HEK293 (cell line): ENCODE measurements around the gene APOB.

Experiments used
- CTCF ChIA-PET: fragments of 350-600 bp; formaldehyde crosslinking; extraction: SDS; loops from one replicate; lab custom pipeline; 2021; ENCODE audit warnings: antibody characterized with exemption; lab: Yijun Ruan, JAX
- POLR2A ChIA-PET: fragments of 300-600 bp; formaldehyde crosslinking; extraction: SDS; loops from one replicate; lab custom pipeline; 2020; ENCODE audit warnings: antibody characterized with exemption, inconsistent platforms; lab: Yijun Ruan, JAX
- H3K27ac ChIP-seq: fragments of 200-500 bp; sonication (Bioruptor generic); 2 replicates; pipeline ENCODE4 v1.5.1; 2014; ENCODE audit warnings: low read depth, low read length, control low read depth, inconsistent platforms; ENCODE audit errors: extremely low read depth
- H3K36me3 ChIP-seq, 2 experiments: fragments of 200-500 bp in 1 of 2; sonication (Bioruptor generic) in 1 of 2; 1 replicate in 1 of 2; 2 replicates in 1 of 2; pipeline ENCODE4 v1.5.1; 2014 to 2017; ENCODE audit warnings: inconsistent platforms in 2 of 2, low read length in 2 of 2; ENCODE audit not compliant: control insufficient read depth in 2 of 2, insufficient read depth in 1 of 2
- H3K4me1 ChIP-seq: fragments of 200-500 bp; sonication (Bioruptor generic); 2 replicates; pipeline ENCODE4 v1.5.1; 2014; ENCODE audit warnings: mild to moderate bottlenecking, low read length, inconsistent platforms; ENCODE audit not compliant: control insufficient read depth, insufficient read depth
- H3K4me3 ChIP-seq: 2 replicates; pipeline ENCODE4 v1.5.1; 2011; ENCODE audit warnings: low read depth, mild to moderate bottlenecking, control low read depth, low read length, moderate library complexity
- H3K9me3 ChIP-seq: fragments of 200-500 bp; sonication (Bioruptor generic); 2 replicates; pipeline ENCODE4 v1.5.1; 2014; ENCODE audit warnings: low read depth, low read length, inconsistent platforms; ENCODE audit not compliant: control insufficient read depth, insufficient read depth
- BCL11B ChIP-seq: fragments of 450-650 bp; formaldehyde crosslinking; IDR thresholded peaks from 2 replicates; pipeline ENCODE4 v1.5.1; 2016; ENCODE audit warnings: low read depth, missing biosample characterization, missing genetic modification characterization
- BCL6B ChIP-seq: fragments of 450-650 bp; formaldehyde crosslinking; IDR thresholded peaks from 2 replicates; pipeline ENCODE4 v1.5.1; 2017; ENCODE audit warnings: missing biosample characterization, missing genetic modification characterization
- GLI4 ChIP-seq: fragments of 450-650 bp; formaldehyde crosslinking; IDR thresholded peaks from 2 replicates; pipeline ENCODE4 v1.5.1; 2016; ENCODE audit warnings: missing biosample characterization, missing genetic modification characterization
- HOXD13 ChIP-seq: sonication (generic); formaldehyde crosslinking; IDR thresholded peaks from 2 replicates; pipeline ENCODE4 v1.8.0; 2022; ENCODE audit warnings: missing genetic modification reagents, borderline replicate concordance
- KLF8 ChIP-seq: fragments of 450-650 bp; formaldehyde crosslinking; IDR thresholded peaks from 2 replicates; pipeline ENCODE4 v1.5.1; 2016; ENCODE audit warnings: missing biosample characterization, missing genetic modification characterization
- PRDM2 ChIP-seq: fragments of 450-650 bp; formaldehyde crosslinking; IDR thresholded peaks from 2 replicates; pipeline ENCODE4 v1.5.1; 2016; ENCODE audit warnings: missing biosample characterization, missing genetic modification characterization, borderline replicate concordance
- REST ChIP-seq: fragments of 450-650 bp; formaldehyde crosslinking; IDR thresholded peaks from 2 replicates; pipeline ENCODE4 v1.5.1; 2016; ENCODE audit warnings: missing biosample characterization, missing genetic modification characterization
- ZBTB44 ChIP-seq: fragments of 450-650 bp; IDR thresholded peaks from 2 replicates; pipeline ENCODE4 v1.5.1; 2018; ENCODE audit warnings: missing biosample characterization, mild to moderate bottlenecking, missing genetic modification characterization
- ZBTB8A ChIP-seq: fragments of 450-650 bp; formaldehyde crosslinking; IDR thresholded peaks from 2 replicates; pipeline ENCODE4 v1.5.1; 2016; ENCODE audit warnings: missing biosample characterization, missing genetic modification characterization
- ZNF155 ChIP-seq: fragments of 450-650 bp; formaldehyde crosslinking; IDR thresholded peaks from 2 replicates; pipeline ENCODE4 v1.5.1; 2016; ENCODE audit warnings: missing biosample characterization, missing genetic modification characterization
- ZNF426 ChIP-seq: fragments of 450-650 bp; formaldehyde crosslinking; IDR thresholded peaks from 2 replicates; pipeline ENCODE4 v1.5.1; 2017; ENCODE audit warnings: missing biosample characterization, missing genetic modification characterization, mild to moderate bottlenecking, inconsistent platforms, moderate library complexity
- ZNF473 ChIP-seq: fragments of 450-650 bp; formaldehyde crosslinking; IDR thresholded peaks from 2 replicates; pipeline ENCODE4 v1.5.1; 2017; ENCODE audit warnings: missing biosample characterization, missing genetic modification characterization
- ZNF513 ChIP-seq: fragments of 450-650 bp; IDR thresholded peaks from 2 replicates; pipeline ENCODE4 v1.5.1; 2018; ENCODE audit warnings: missing biosample characterization, missing genetic modification characterization
- ZNF610 ChIP-seq: fragments of 450-650 bp; formaldehyde crosslinking; IDR thresholded peaks from 2 replicates; pipeline ENCODE4 v1.5.1; 2016; ENCODE audit warnings: missing biosample characterization, missing genetic modification characterization, borderline replicate concordance
- TF ChIP-seq, protein P1 (sequence below): fragments of 450-650 bp; formaldehyde crosslinking; IDR thresholded peaks from 2 replicates; pipeline ENCODE4 v1.5.1; 2016; ENCODE audit warnings: missing biosample characterization, missing genetic modification characterization

Gene APOB

DNA sequence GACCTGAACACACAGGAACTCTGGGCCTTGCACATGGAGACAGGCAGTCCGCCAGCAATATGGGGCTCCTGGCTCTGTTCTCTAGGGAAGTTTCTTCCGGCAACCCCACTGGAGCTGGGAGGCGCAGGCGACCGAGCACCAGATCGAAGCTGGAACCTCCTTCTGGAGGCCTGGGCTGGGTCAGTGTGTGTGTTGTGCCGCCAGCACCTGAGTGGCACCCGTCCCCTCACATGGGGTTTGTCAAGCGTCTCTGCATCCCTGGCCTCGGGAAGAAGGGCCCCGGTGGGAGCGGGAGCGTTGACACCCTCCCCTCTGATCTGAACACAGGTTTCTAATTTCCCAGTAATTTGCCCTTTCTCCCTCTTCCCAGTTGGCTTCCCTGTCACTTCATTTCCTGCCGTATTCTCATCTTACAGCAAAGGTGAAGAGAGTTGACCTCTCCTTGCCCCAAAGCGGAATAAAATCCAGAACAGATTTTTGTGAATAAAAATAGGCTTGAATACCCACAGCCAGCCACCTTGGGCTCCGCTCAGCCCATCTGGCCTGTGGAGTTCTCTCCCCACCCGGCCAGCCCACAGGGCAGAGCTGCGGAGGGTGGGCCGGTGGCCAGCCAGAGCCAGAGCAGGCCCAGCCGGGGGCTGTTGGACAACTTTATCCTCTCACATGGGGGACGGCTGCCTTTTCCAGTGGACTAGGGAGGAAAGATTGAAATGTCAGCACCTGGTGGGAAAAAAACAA, 85.9 kb downstream of the APOB start:
- ChIA-PET POLR2A (no interaction called here), CTCF (interaction anchor here (0.7 to 1.6 kb wide), 3 partner anchors 12 to 296 kb away, joined by 4 to 7 read pairs (median 4); no protein-coding TSS in a partner anchor)
- TF ChIP-seq GLI4 (tag by site-specific recombination) (no peak), PRDM2 (tag by site-specific recombination) (no peak), ZNF610 (tag by site-specific recombination) (no peak), REST (tag by site-specific recombination) (no peak), ZNF513 (tag by site-specific recombination) (no peak), ZBTB44 (tag by site-specific recombination) (no peak), ZNF155 (tag by site-specific recombination) (no peak), ZNF473 (no peak), BCL11B (tag by site-specific recombination) (no peak), HOXD13 (CRISPR knock-in tag) (no peak), KLF8 (no peak), BCL6B (tag by site-specific recombination) (no peak), ZBTB8A (tag by site-specific recombination) (no peak), ZNF426 (tag by site-specific recombination) (no peak)
- TF ChIP-seq, protein P1, sequence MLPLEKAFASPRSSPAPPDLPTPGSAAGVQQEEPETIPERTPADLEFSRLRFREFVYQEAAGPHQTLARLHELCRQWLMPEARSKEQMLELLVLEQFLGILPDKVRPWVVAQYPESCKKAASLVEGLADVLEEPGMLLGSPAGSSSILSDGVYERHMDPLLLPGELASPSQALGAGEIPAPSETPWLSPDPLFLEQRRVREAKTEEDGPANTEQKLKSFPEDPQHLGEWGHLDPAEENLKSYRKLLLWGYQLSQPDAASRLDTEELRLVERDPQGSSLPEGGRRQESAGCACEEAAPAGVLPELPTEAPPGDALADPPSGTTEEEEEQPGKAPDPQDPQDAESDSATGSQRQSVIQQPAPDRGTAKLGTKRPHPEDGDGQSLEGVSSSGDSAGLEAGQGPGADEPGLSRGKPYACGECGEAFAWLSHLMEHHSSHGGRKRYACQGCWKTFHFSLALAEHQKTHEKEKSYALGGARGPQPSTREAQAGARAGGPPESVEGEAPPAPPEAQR (tag by site-specific recombination): no peak
- Histone ChIP-seq H3K27ac (no peak overlapping the region), H3K9me3 (no peaks in the 10 kb centered on the region), H3K36me3 (no peaks in the 10 kb centered on the region; a peak in 1 of 3 replicates), H3K4me1 (no peaks in the 10 kb centered on the region), H3K4me3 (no peak overlapping the region)
